MCF 10A (cell line): ENCODE results near the gene VPS9D1. TPM values are rescaled to one million over a fixed set of nuclear protein-coding genes. Genes with fewer than 3 reads are reported as not detected.

Experiments used
- BruUV-seq: library from RNA; stranded (reverse); fragments of 400-500 nt; replicated peaks from 2 replicates; lab custom pipeline; 2021; lab: Mats Ljungman, UMichigan
- CTCF ChIA-PET: fragments of 300-600 bp; sonication (Branson Sonifier 250); formaldehyde crosslinking; extraction: SDS; loops from one replicate; lab custom pipeline; 2021; ENCODE audit warnings: antibody characterized with exemption, inconsistent platforms; lab: Yijun Ruan, JAX
- POLR2A ChIA-PET: fragments of 300-600, 350-650 bp; sonication (Branson Sonifier 250); formaldehyde crosslinking; extraction: SDS; loops from one replicate; lab custom pipeline; 2020; ENCODE audit warnings: antibody characterized with exemption, inconsistent platforms; lab: Yijun Ruan, JAX
- DNase-seq: peaks from one replicate; pipeline ENCODE4 v3.0.0-alpha.2; 2018; ENCODE audit not compliant: unreplicated experiment
- H3K27ac Mint-ChIP-seq: one replicate; pipeline ENCODE4 v1.8.0; 2022; ENCODE audit warnings: mild to moderate bottlenecking, low read depth, mixed read lengths; ENCODE audit not compliant: unreplicated experiment
- H3K27me3 Mint-ChIP-seq: one replicate; pipeline ENCODE4 v1.8.0; 2022; ENCODE audit warnings: mixed read lengths; ENCODE audit not compliant: insufficient read depth, unreplicated experiment
- H3K36me3 Mint-ChIP-seq: one replicate; pipeline ENCODE4 v1.8.0; 2022; ENCODE audit warnings: mild to moderate bottlenecking, moderate library complexity, mixed read lengths; ENCODE audit not compliant: insufficient read depth, unreplicated experiment
- H3K4me1 Mint-ChIP-seq: one replicate; pipeline ENCODE4 v1.8.0; 2022; ENCODE audit warnings: mixed read lengths; ENCODE audit not compliant: insufficient read depth, unreplicated experiment
- H3K4me3 Mint-ChIP-seq: one replicate; pipeline ENCODE4 v1.8.0; 2022; ENCODE audit warnings: mild to moderate bottlenecking, moderate library complexity, mixed read lengths; ENCODE audit not compliant: unreplicated experiment
- H3K9me3 Mint-ChIP-seq: one replicate; pipeline ENCODE4 v1.8.0; 2022; ENCODE audit warnings: mixed read lengths; ENCODE audit not compliant: unreplicated experiment
- CTCF ChIP-seq: fragments of 200-600 bp; IDR thresholded peaks from one replicate; pipeline ENCODE4 v1.8.0; 2022; ENCODE audit warnings: antibody characterized with exemption, mild to moderate bottlenecking; ENCODE audit not compliant: unreplicated experiment
- intact Hi-C: fragments of 100-400 bp; cut with micrococcal nuclease; formaldehyde crosslinking; loops from 2 replicates; pipeline ENCODE4 v1.14.1; 2022
- total RNA-seq: library from RNA; stranded (reverse); gene quantifications from 2 replicates; pipeline ENCODE4 v1.2.3, GENCODE V29; 2022

The VPS9D1 gene
- total RNA-seq, 1 experiment from 2014 or later: 12.0 TPM

- TF ChIP-seq CTCF: no peak
- no TSS peak for BruUV-seq
- no peak for DNase-seq
- peaks cover 46% of the 10 kb centered on the region for H3K36me3 Mint-ChIP-seq
- intact Hi-C loops: no loop called here
- H3K27ac Mint-ChIP-seq: peak overlapping the region; percentile 85
- H3K4me1 Mint-ChIP-seq: peaks cover 7% of the 10 kb centered on the region
- no peaks in the 10 kb centered on the region for H3K27me3 Mint-ChIP-seq
- no peaks in the 10 kb centered on the region for H3K9me3 Mint-ChIP-seq
- ChIA-PET POLR2A (interaction anchor here (0.8 to 3.3 kb wide), 10 partner anchors 12 to 347 kb away, joined by 3 to 25 read pairs (median 4); partner anchors contain the start of genes CDK10, SPATA2L and TCF25), CTCF (interaction anchor here (0.7 to 1.2 kb wide), 3 partner anchors 8 to 60 kb away, joined by 3 to 4 read pairs (median 3); no protein-coding TSS in a partner anchor)
- peak overlapping the region; percentile 89 for H3K4me3 Mint-ChIP-seq
Measured at GRCh38 chr16:89658221-89658879, 62.3 kb downstream of the VPS9D1 start.

GRCh38 chr16:89657442-89658220 lies 63.1 kb downstream of the VPS9D1 start, which contains the start of the genes CHMP1A and SPATA33:
Gene CHMP1A (minus strand): TSS chr16:89657708. CDS start chr16:89657588, 120 bp downstream.
Gene SPATA33 (plus strand): TSS chr16:89657836. CDS start chr16:89657912, 76 bp downstream.
- intact Hi-C loops: no loop called here
- Mint-ChIP-seq H3K4me3 (peak within 1 kb of the TSS; percentile 89), H3K9me3 (no peaks in the 10 kb centered on the region), H3K27me3 (no peaks in the 10 kb centered on the region), H3K27ac (peak within 1 kb of the TSS; percentile 85), H3K36me3 (peaks cover 46% of the 10 kb centered on the region), H3K4me1 (peaks cover 7% of the 10 kb centered on the region)
- POLR2A ChIA-PET: interaction anchor here (0.7 to 3.3 kb wide), 12 partner anchors 13 to 871 kb away, joined by 3 to 25 read pairs (median 4); partner anchors contain the start of genes APRT, CDK10 and SPATA2L
- TF ChIP-seq CTCF: no peak
- BruUV-seq: TSS peak; percentile 67
- peak; percentile 84 for DNase-seq
- CTCF ChIA-PET: interaction anchor here (0.6 to 0.7 kb wide), 3 partner anchors 9 to 364 kb away, joined by 3 to 4 read pairs (median 3); no protein-coding TSS in a partner anchor

Other genes starting within 250 kb of the VPS9D1 start
- gene ANKRD11, start 230.3 kb downstream of the VPS9D1 start, total RNA-seq: 218 and 237 TPM in 2 replicates
- 82.4 and 92.3 TPM in 2 replicates for gene SPG7, start 212.5 kb downstream of the VPS9D1 start, total RNA-seq
- gene RPL13, start 160.2 kb downstream of the VPS9D1 start, total RNA-seq: 3,133 and 3,148 TPM in 2 replicates
- 86.8 and 92.4 TPM in 2 replicates for gene CPNE7, start 145.1 kb downstream of the VPS9D1 start, total RNA-seq
- 0.29 and 0.82 TPM in 2 replicates for gene DPEP1, start 107.3 kb downstream of the VPS9D1 start, total RNA-seq
- gene CHMP1A, start 63.2 kb downstream of the VPS9D1 start, total RNA-seq: 59.7 and 62.4 TPM in 2 replicates
- 7.2 and 9.5 TPM in 2 replicates for gene SPATA33, start 63.1 kb downstream of the VPS9D1 start, total RNA-seq
- 73.0 and 83.4 TPM in 2 replicates for gene CDK10, start 34.2 kb downstream of the VPS9D1 start, total RNA-seq
- 12.1 and 12.5 TPM in 2 replicates for gene SPATA2L, start 19.2 kb downstream of the VPS9D1 start, total RNA-seq
- 32.7 and 33.6 TPM in 2 replicates for gene ZNF276, start 639 bp upstream of the VPS9D1 start, total RNA-seq
- 18.5 and 30.6 TPM in 2 replicates for gene FANCA, start 95.7 kb upstream of the VPS9D1 start, total RNA-seq
- 3.8 and 4.8 TPM in 2 replicates for gene SPIRE2, start 107.6 kb upstream of the VPS9D1 start, total RNA-seq
- gene TCF25, start 152.7 kb upstream of the VPS9D1 start, total RNA-seq: 200 and 239 TPM in 2 replicates
- gene MC1R, start 198.0 kb upstream of the VPS9D1 start, total RNA-seq: 12.0 and 13.1 TPM in 2 replicates
- gene TUBB3, start 202.4 kb upstream of the VPS9D1 start, total RNA-seq: 20.2 and 23.0 TPM in 2 replicates
- gene DEF8, start 227.9 kb upstream of the VPS9D1 start, total RNA-seq: 68.8 and 78.2 TPM in 2 replicates